K562 (cell line): ENCODE data around the gene TMEM79. TPM values are rescaled to one million over a fixed set of nuclear protein-coding genes. Genes with fewer than 3 reads are reported as not detected.

Source experiments
- ATF2 ChIP-seq: sonication (generic); formaldehyde crosslinking; IDR thresholded peaks from 2 replicates; pipeline ENCODE4 v1.8.1; 2022; ENCODE audit warnings: missing genetic modification reagents
- DPF2 ChIP-seq: fragments of 450-650 bp; IDR thresholded peaks from 2 replicates; pipeline ENCODE4 v1.6.1; 2016
- EZH2 ChIP-seq: IDR thresholded peaks from 2 replicates; pipeline ENCODE4 v1.6.1; 2012; ENCODE audit warnings: low read depth, mild to moderate bottlenecking, inconsistent platforms, low read length, borderline replicate concordance
- FIP1L1 ChIP-seq: fragments of 200-400 bp; formaldehyde crosslinking; IDR thresholded peaks from 2 replicates; pipeline ENCODE4 v1.6.1; 2018; ENCODE audit warnings: mild to moderate bottlenecking, low read depth, low read length; ENCODE audit not compliant: poor library complexity, severe bottlenecking
- FOXA3 ChIP-seq, 2 experiments: fragments of 450-650 bp in 1 of 2; sonication (generic) in 1 of 2; formaldehyde crosslinking; IDR thresholded peaks in 1 of 2; conservative IDR thresholded peaks in 1 of 2; 2 replicates each; pipeline versions ENCODE4 v1.4.0 to v1.8.0; 2020 to 2022; ENCODE audit warnings: mild to moderate bottlenecking in 2 of 2, missing genetic modification reagents in 1 of 2
- FOXO4 ChIP-seq: fragments of 450-650 bp; formaldehyde crosslinking; IDR thresholded peaks from 2 replicates; pipeline ENCODE4 v1.4.0; 2020; ENCODE audit warnings: mild to moderate bottlenecking, moderate library complexity
- HMBOX1 ChIP-seq: sonication (generic); IDR thresholded peaks from 2 replicates; pipeline ENCODE4 v1.6.1; 2016
- ILK ChIP-seq: fragments of 450-650 bp; IDR thresholded peaks from 2 replicates; pipeline ENCODE4 v1.6.1; 2016; ENCODE audit warnings: missing genetic modification characterization, low read depth, mild to moderate bottlenecking, missing compliant biosample characterization, moderate library complexity, borderline replicate concordance
- MEF2A ChIP-seq: IDR thresholded peaks from 2 replicates; pipeline ENCODE4 v1.6.1; 2011; ENCODE audit warnings: low read depth, mild to moderate bottlenecking, low read length, moderate library complexity; ENCODE audit not compliant: control insufficient read depth
- RBM39 ChIP-seq: fragments of 200-400 bp; formaldehyde crosslinking; optimal IDR thresholded peaks from 2 replicates; pipeline ENCODE3; 2018; ENCODE audit warnings: low read depth, low read length
- SIX5 ChIP-seq, 2 experiments: IDR thresholded peaks; 2 replicates each; pipeline ENCODE4 v1.6.1; 2011; ENCODE audit warnings: low read length in 2 of 2, borderline replicate concordance in 1 of 2, low read depth in 1 of 2, mild to moderate bottlenecking in 1 of 2, moderate library complexity in 1 of 2; ENCODE audit not compliant: insufficient read depth in 1 of 2
- SMAD1 ChIP-seq: fragments of 150-350 bp; IDR thresholded peaks from 2 replicates; pipeline ENCODE4 v1.6.1; 2014; ENCODE audit warnings: low read length, low read depth; ENCODE audit not compliant: partially characterized antibody
- STAT5B ChIP-seq: fragments of 250-450 bp; sonication (Bioruptor Pico); IDR thresholded peaks from 2 replicates; pipeline ENCODE4 v1.8.0; 2021; ENCODE audit warnings: mild to moderate bottlenecking, inconsistent platforms
- ZBTB5 ChIP-seq: fragments of 450-650 bp; IDR thresholded peaks from 2 replicates; pipeline ENCODE4 v1.6.1; 2017; ENCODE audit warnings: antibody characterized with exemption
- ZFP91 ChIP-seq: sonication (generic); formaldehyde crosslinking; IDR thresholded peaks from 2 replicates; pipeline ENCODE4 v1.8.0; 2022; ENCODE audit warnings: mild to moderate bottlenecking, missing genetic modification reagents
- ZKSCAN3 ChIP-seq: fragments of 250-450 bp; sonication (Bioruptor Pico); IDR thresholded peaks from 2 replicates; pipeline ENCODE4 v1.4.0; 2020
- ZNF41 ChIP-seq: fragments of 250-450 bp; sonication (Bioruptor Pico); conservative IDR thresholded peaks from 2 replicates; pipeline ENCODE4 v1.4.0; 2020; ENCODE audit warnings: mild to moderate bottlenecking
- ZNF586 ChIP-seq: fragments of 450-650 bp; formaldehyde crosslinking; conservative IDR thresholded peaks from 2 replicates; pipeline ENCODE4 v1.4.0; 2020; ENCODE audit warnings: mild to moderate bottlenecking, moderate library complexity
- ZNF639 ChIP-seq, 2 experiments: fragments of 200-800 bp in 1 of 2; sonication (Bioruptor generic) in 1 of 2; sonication (generic) in 1 of 2; formaldehyde crosslinking in 1 of 2; IDR thresholded peaks in 1 of 2; conservative IDR thresholded peaks in 1 of 2; 2 replicates each; pipeline versions ENCODE4 v1.5.0 to v1.6.1; 2016 to 2020; ENCODE audit warnings: missing compliant biosample characterization in 1 of 2, missing genetic modification characterization in 1 of 2, missing genetic modification reagents in 1 of 2
- polyA plus RNA-seq, 8 experiments: library from polyadenylated mRNA; depleted of rRNA in 4 of 8; stranded (reverse) in 5 of 8; unstranded in 3 of 8; fragments of >200 nt; fragmentation: Nextera tagmentation in 2 of 8; fragmentation: Illumina TruSeq in 1 of 8; extraction: Ambion mirVana in 2 of 8; extraction: Trizol in 1 of 8; gene quantifications; 2 replicates each; pipeline versions ENCODE4 v1.2.1 to v1.2.3, GENCODE V29; 2011 to 2014; ENCODE audit warnings: inconsistent platforms in 1 of 8, missing spikeins in 1 of 8
- total RNA-seq, 7 experiments: library from RNA; depleted of rRNA in 6 of 7; stranded (reverse); fragments of >200 nt in 6 of 7; fragmentation: Illumina TruSeq in 2 of 7; extraction: Trizol in 2 of 7; gene quantifications; 2 replicates each; pipeline versions ENCODE4 v1.2.1 to v1.2.3, GENCODE V29; 2011 to 2021; ENCODE audit warnings: low replicate concordance in 1 of 7

The TMEM79 gene
- total and polyA plus RNA-seq, 9 of the 15 experiments (the other 6 are each of a cell fraction or from before 2014, with no cell fraction given): 0.69 to 6.8 (median 4.0) TPM

- TF ChIP-seq ATF2 (CRISPR knock-in tag) (no peak), ZFP91 (CRISPR knock-in tag) (no peak), EZH2 (no peak), ILK (tag) (no peak), ZBTB5 (no peak), ZKSCAN3 (CRISPR knock-in tag) (no peak), HMBOX1 (no peak), DPF2 (peak; percentile 25; the same call in 1 of the 2 replicates), FOXO4 (no peak), FIP1L1 (no peak), RBM39 (no peak), ZNF41 (CRISPR knock-in tag) (no peak), SMAD1 (no peak), ZNF586 (no peak), ZNF639 (CRISPR knock-in tag; conservative IDR thresholded peaks at IDR 0.05 in 1 of 2, IDR thresholded peaks at IDR 0.05 in 1 of 2) (no peak), SIX5 (IDR thresholded peaks at IDR 0.05; ENCODE audit: borderline replicate concordance in 1 of 2, insufficient read depth in 1 of 2, low read depth in 1 of 2, low read length in 2 of 2) (no peak), MEF2A (peak; percentile 99), FOXA3 (CRISPR knock-in tag; conservative IDR thresholded peaks at IDR 0.05 in 1 of 2, IDR thresholded peaks at IDR 0.05 in 1 of 2) (no peak), STAT5B (CRISPR knock-in tag) (no peak)
Observed at GRCh38 chr1:156281281-156281680, 2.8 kb upstream of the TMEM79 start (continued).
